Liver (tissue), 9 donors: ENCODE measurements around the gene UNC5CL. TPM values are rescaled to one million over a fixed set of nuclear protein-coding genes. Genes with fewer than 3 reads are reported as not detected.

Experiments
- DNase-seq: peaks from one replicate; pipeline ENCODE4 v3.0.0-alpha.2; 2017; ENCODE audit warnings: low spot score
- H3K27ac ChIP-seq, 2 donors: one replicate each; pipeline ENCODE4 v1.7.0; 2013; ENCODE audit warnings: inconsistent platforms in 2 of 2, low read length in 2 of 2, control low read depth in 1 of 2, low read depth in 1 of 2, mild to moderate bottlenecking in 1 of 2
- H3K27me3 ChIP-seq, 4 donors: one replicate each; pipeline versions ENCODE4 v1.6.1 to v1.7.0; 2013; ENCODE audit warnings: low read length in 3 of 4, inconsistent platforms in 1 of 4, mild to moderate bottlenecking in 1 of 4, moderate library complexity in 1 of 4; ENCODE audit not compliant: control insufficient read depth in 4 of 4, insufficient read depth in 4 of 4
- H3K36me3 ChIP-seq, 4 donors: one replicate each; pipeline versions ENCODE4 v1.6.1 to v1.7.0; 2013; ENCODE audit warnings: low read length in 3 of 4, mild to moderate bottlenecking in 3 of 4, low read depth in 1 of 4, moderate library complexity in 1 of 4; ENCODE audit not compliant: control insufficient read depth in 4 of 4, insufficient read depth in 3 of 4
- H3K4me1 ChIP-seq, 4 donors: one replicate each; pipeline versions ENCODE4 v1.6.1 to v1.7.0; 2013; ENCODE audit warnings: low read length in 3 of 4, mild to moderate bottlenecking in 3 of 4, moderate library complexity in 1 of 4; ENCODE audit not compliant: control insufficient read depth in 4 of 4, insufficient read depth in 4 of 4
- H3K4me3 ChIP-seq, 3 donors: one replicate each; pipeline versions ENCODE4 v1.6.1 to v1.7.0; 2013; ENCODE audit warnings: low read length in 3 of 3, control low read depth in 1 of 3, low read depth in 1 of 3, mild to moderate bottlenecking in 1 of 3
- H3K9ac ChIP-seq, 2 donors: one replicate each; pipeline ENCODE4 v1.7.0; 2013; ENCODE audit warnings: low read length in 2 of 2, mild to moderate bottlenecking in 2 of 2, moderate library complexity in 2 of 2, control low read depth in 1 of 2, low read depth in 1 of 2
- H3K9me3 ChIP-seq, 4 donors: one replicate each; pipeline versions ENCODE4 v1.6.1 to v1.7.0; 2013; ENCODE audit warnings: low read length in 3 of 4; ENCODE audit not compliant: control insufficient read depth in 4 of 4
- HNF4A ChIP-seq, 2 donors: conservative IDR thresholded peaks; 2 replicates each; pipeline ENCODE4 v1.6.1; 2016; ENCODE audit warnings: antibody characterized with exemption in 2 of 2, mild to moderate bottlenecking in 2 of 2
- HNF4G ChIP-seq: IDR thresholded peaks from 2 replicates; pipeline ENCODE4 v1.6.1; 2016; ENCODE audit warnings: antibody characterized with exemption
- MAX ChIP-seq: IDR thresholded peaks from 2 replicates; pipeline ENCODE4 v1.6.1; 2016; ENCODE audit warnings: antibody characterized with exemption
- REST ChIP-seq: IDR thresholded peaks from 2 replicates; pipeline ENCODE4 v1.6.1; 2016; ENCODE audit warnings: antibody characterized with exemption, mild to moderate bottlenecking
- RXRA ChIP-seq, 2 donors: IDR thresholded peaks; 2 replicates each; pipeline ENCODE4 v1.6.1; 2017 to 2018; ENCODE audit warnings: antibody characterized with exemption in 2 of 2, mild to moderate bottlenecking in 1 of 2
- TAF1 ChIP-seq: conservative IDR thresholded peaks from 2 replicates; pipeline ENCODE4 v1.6.1; 2016; ENCODE audit warnings: antibody characterized with exemption, mild to moderate bottlenecking
- ZBTB33 ChIP-seq: IDR thresholded peaks from 2 replicates; pipeline ENCODE4 v1.6.1; 2016; ENCODE audit warnings: antibody characterized with exemption
- WGBS: extraction: QIAGEN DNeasy Blood & Tissue Kit; methylation state at CpG from one replicate; pipeline ENCODE4 v1.1.7; 2013; 5-methylcytosine and 5-hydroxymethylcytosine counted together
- polyA plus RNA-seq, 2 donors: library from polyadenylated mRNA; stranded (reverse) in 1 of 2; unstranded in 1 of 2; fragments of 200-250 nt in 1 of 2; fragments of >200 nt in 1 of 2; fragmentation: Nextera tagmentation in 1 of 2; extraction: Ambion mirVana in 1 of 2; gene quantifications; one replicate each; pipeline versions ENCODE4 v1.2.1 to v1.2.3, GENCODE V29; 2013 to 2015
- total RNA-seq, 2 donors: library from RNA; depleted of rRNA; stranded (reverse); fragments of >200 nt; gene quantifications; one replicate each; pipeline ENCODE4 v1.2.3, GENCODE V29; 2014
- donor health status: healthy.
- donor health status: healthy.
- donor health status: healthy.
- donor health status: healthy.
- donor health status: healthy.

Gene UNC5CL
- total and polyA plus RNA-seq, 4 donors = 4.7 to 41.9 (median 17.2) TPM

GRCh38 chr6:40986364-40986763 is 52.7 kb downstream of the UNC5CL start:
- 63% methylated on average over 2 of the region's 2 CpGs for WGBS
- TF ChIP-seq REST = no peak
- no peak for TF ChIP-seq TAF1
- no peak for TF ChIP-seq HNF4G
- DNase-seq = no peak
- Histone ChIP-seq H3K27ac (no peak overlapping the region), H3K36me3 (no peaks in the 10 kb centered on the region), H3K9ac (no peak overlapping the region), H3K4me3 (no peak overlapping the region), H3K27me3 (no peaks in the 10 kb centered on the region), H3K4me1 (no peaks in the 10 kb centered on the region), H3K9me3 (no peaks in the 10 kb centered on the region)

GRCh38 chr6:40983752-40984151 is 55.3 kb downstream of the UNC5CL start:
- no peak overlapping the region for H3K27ac ChIP-seq
- no peaks in the 10 kb centered on the region for H3K4me1 ChIP-seq
- no peak overlapping the region for H3K9ac ChIP-seq
- no peaks in the 10 kb centered on the region for H3K36me3 ChIP-seq
- H3K4me3 ChIP-seq = no peak overlapping the region
- no peaks in the 10 kb centered on the region for H3K9me3 ChIP-seq
- no peak for DNase-seq
- TF ChIP-seq MAX (no peak), ZBTB33 (no peak), HNF4A (conservative IDR thresholded peaks at IDR 0.05) (no peak)
- no peaks in the 10 kb centered on the region for H3K27me3 ChIP-seq

- Histone ChIP-seq H3K27me3 (no peaks in the 10 kb centered on the region), H3K4me1 (no peaks in the 10 kb centered on the region), H3K27ac (no peak overlapping the region), H3K36me3 (no peaks in the 10 kb centered on the region), H3K9me3 (no peaks in the 10 kb centered on the region), H3K4me3 (no peak overlapping the region), H3K9ac (no peak overlapping the region)
- WGBS = 56% methylated on average over 1 of the region's 1 CpG
- DNase-seq = no peak
- no peak for TF ChIP-seq RXRA (IDR thresholded peaks at IDR 0.05)
- no peak for TF ChIP-seq REST
These were observed 56.1 kb downstream of the UNC5CL start for GRCh38 chr6:40982917-40983316.
